Heart left ventricle (tissue), 16 donors: ENCODE results near the gene PLXNA1. TPM values are rescaled to one million over a fixed set of nuclear protein-coding genes. Genes with fewer than 3 reads are reported as not detected.

ENCODE experiments used
- ATAC-seq, 4 donors: fragments of 200-7000 bp; cut with Tn5 transposase; one replicate each; pipeline ENCODE4 v1.9.1; 2020 to 2022; ENCODE audit warnings: moderate library complexity in 4 of 4, mild to moderate bottlenecking in 3 of 4, moderate number of reproducible peaks in 1 of 4
- DNase-seq, 5 donors: peaks; one replicate each; pipeline ENCODE4 v3.0.0-alpha.2; 2020
- H3K27ac ChIP-seq, 12 donors: fragments of 200-600 bp; sonication (generic) in 4 of 12; one replicate each; pipeline versions ENCODE4 v1.5.0 to v1.8.0; 2016 to 2022; ENCODE audit warnings: mild to moderate bottlenecking in 2 of 12
- H3K27me3 ChIP-seq, 9 donors: fragments of 200-600 bp; sonication (generic) in 2 of 9; one replicate each; pipeline versions ENCODE4 v1.5.1 to v1.8.0; 2016 to 2022; ENCODE audit warnings: mild to moderate bottlenecking in 3 of 9
- H3K36me3 ChIP-seq, 9 donors: fragments of 200-600 bp; sonication (generic) in 2 of 9; one replicate each; pipeline versions ENCODE4 v1.5.0 to v1.8.0; 2018 to 2022; ENCODE audit warnings: mild to moderate bottlenecking in 2 of 9
- H3K4me1 ChIP-seq, 12 donors: fragments of 200-600 bp; sonication (generic) in 4 of 12; one replicate each; pipeline versions ENCODE4 v1.5.0 to v1.8.0; 2016 to 2022; ENCODE audit warnings: mild to moderate bottlenecking in 3 of 12
- H3K4me3 ChIP-seq, 12 donors: fragments of 200-600 bp; sonication (generic) in 4 of 12; one replicate each; pipeline versions ENCODE4 v1.5.0 to v1.8.0; 2017 to 2022; ENCODE audit warnings: mild to moderate bottlenecking in 9 of 12, moderate library complexity in 4 of 12
- H3K9me3 ChIP-seq, 12 donors: fragments of 200-600 bp; sonication (generic) in 4 of 12; one replicate each; pipeline versions ENCODE4 v1.5.0 to v1.8.0; 2016 to 2022; ENCODE audit warnings: mild to moderate bottlenecking in 1 of 12
- CTCF ChIP-seq, 12 donors: fragments of 200-600 bp; sonication (generic) in 4 of 12; IDR thresholded peaks; one replicate each; pipeline versions ENCODE4 v1.5.0 to v1.8.0; 2018 to 2022; ENCODE audit warnings: antibody characterized with exemption in 12 of 12, mild to moderate bottlenecking in 5 of 12
- POLR2A ChIP-seq, 2 donors: fragments of 450-650 bp; IDR thresholded peaks; one replicate each; pipeline ENCODE4 v1.6.1; 2017; ENCODE audit warnings: antibody characterized with exemption in 2 of 2, mild to moderate bottlenecking in 2 of 2, moderate library complexity in 2 of 2
- WGBS, 4 donors: extraction: QIAGEN DNeasy Blood & Tissue Kit in 2 of 4; methylation state at CpG; one replicate each; pipeline versions ENCODE4 v1.1.5 to v1.1.7; 2013 to 2018; 5-methylcytosine and 5-hydroxymethylcytosine counted together
- intact Hi-C, 10 donors: fragments of 100-400 bp; cut with DNase I; formaldehyde crosslinking; loops; one replicate each; pipeline versions ENCODE4 v1.11.1 to v1.14.2; 2022
- polyA plus RNA-seq, 2 donors: library from polyadenylated mRNA; stranded (reverse); fragments of 200-250 nt; gene quantifications; one replicate each; pipeline ENCODE4 v1.2.3, GENCODE V29; 2013
- total RNA-seq, 9 donors: library from RNA; depleted of rRNA in 2 of 9; stranded (reverse); fragments of >200 nt in 2 of 9; fragmentation: NEBNext Ultra II Directional in 3 of 9; extraction: Animal tissue kit (Norgen Biotek cat#: 25700) in 3 of 9; gene quantifications; one replicate each; pipeline versions ENCODE4 v1.1.0 to v1.2.4, GENCODE V29; 2016 to 2023
- donor health status: ischemic (EF 13 %, LVEDD 7.1; RV severe dilation, severe dysfunction).
- donor health status: healthy with polysubstance abuse.
- donor health status: DM: no; HTN: yes; CAD: no.
- donor health status: DM: no; HTN: no; CAD: no.
- donor health status: ischemic (EF 25% LVEDD 6.9; RV normal size, moderate dysfunction).
- donor health status: ischemic (EF 25% LVEDD 5.7; RV mildly dilated, moderate dysfunction).
- donor health status: healthy.
- donor health status: DM: yes; HTN: yes; CAD: no.
- donor health status: ischemic (EF 35%, LVEDD 5.7; RV mildly dilated, moderate dysfunction).
- donor health status: nonischemic (EF 11% LVEDD 7.7; RV severe dilation, severe dysfunction).
- donor health status: DM: yes; HTN: yes; CAD: no.
- donor health status: PGD.
- donor health status: ischemic (EF 29% LVEDD 5.4; RV normal size, mild dysfunction).
- donor health status: nonischemic (EF 23%, LVEDD 6.1; RV moderate dilation, normal function).

PLXNA1 gene
- total and polyA plus RNA-seq, 11 donors, result 14.6 to 38.8 (median 29.6) TPM

GRCh38 chr3:126935756-126936509, 47.0 kb upstream of the PLXNA1 start:
- no peak overlapping the region for H3K27ac ChIP-seq
- WGBS, 4 donors, result 89 to 97% (median 92%) methylated on average over 4 of the region's 4 CpGs
- H3K27me3 ChIP-seq, result peaks cover 0 to 7% (median 0%) of the 10 kb centered on the region in 9 donors
- H3K4me1 ChIP-seq, result peaks cover 0 to 59% (median 36%) of the 10 kb centered on the region in 12 donors
- no peak overlapping the region for H3K4me3 ChIP-seq
- no peaks in the 10 kb centered on the region for H3K36me3 ChIP-seq
- ATAC-seq (no peak), DNase-seq (peak in 1 of 5 donors; percentile 1)
- intact Hi-C loops, result no loop called here
- no peaks in the 10 kb centered on the region for H3K9me3 ChIP-seq
- TF ChIP-seq CTCF (IDR thresholded peaks at IDR 0.05), result no peak
- no peak for TF ChIP-seq POLR2A (IDR thresholded peaks at IDR 0.05)

GRCh38 chr3:126936853-126937425, 46.0 kb upstream of the PLXNA1 start:
- H3K36me3 ChIP-seq, result no peaks in the 10 kb centered on the region
- H3K9me3 ChIP-seq, result no peaks in the 10 kb centered on the region
- no peak overlapping the region for H3K27ac ChIP-seq
- DNase-seq, result peak in 1 of 5 donors; percentile 23
- TF ChIP-seq CTCF (IDR thresholded peaks at IDR 0.05) (no peak), POLR2A (IDR thresholded peaks at IDR 0.05) (no peak)
- H3K4me1 ChIP-seq, result peaks cover 0 to 56% (median 35%) of the 10 kb centered on the region in 12 donors
- no peak for ATAC-seq
- intact Hi-C loops, result no loop called here
- no peak overlapping the region for H3K4me3 ChIP-seq
- 75 to 79% (median 76%) methylated on average over 6 of the region's 6 CpGs for WGBS, 4 donors
- peaks cover 0 to 7% (median 0%) of the 10 kb centered on the region in 9 donors for H3K27me3 ChIP-seq

GRCh38 chr3:126937533-126937932, 45.4 kb upstream of the PLXNA1 start:
- H3K9me3 ChIP-seq, result no peaks in the 10 kb centered on the region
- H3K27me3 ChIP-seq, result peaks cover 0 to 5% (median 0%) of the 10 kb centered on the region in 9 donors
- no peak for DNase-seq
- intact Hi-C loops, result no loop called here
- no peak for TF ChIP-seq CTCF (IDR thresholded peaks at IDR 0.05)
- TF ChIP-seq POLR2A (IDR thresholded peaks at IDR 0.05), result no peak
- peaks cover 0 to 50% (median 29%) of the 10 kb centered on the region in 12 donors for H3K4me1 ChIP-seq
- H3K4me3 ChIP-seq, result no peak overlapping the region
- 95 to 100% (median 95%) methylated on average over 2 of the region's 2 CpGs for WGBS, 4 donors
- ATAC-seq, result peak in 1 of 4 donors; percentile 22
- no peak overlapping the region for H3K27ac ChIP-seq
- no peaks in the 10 kb centered on the region for H3K36me3 ChIP-seq

DNA sequence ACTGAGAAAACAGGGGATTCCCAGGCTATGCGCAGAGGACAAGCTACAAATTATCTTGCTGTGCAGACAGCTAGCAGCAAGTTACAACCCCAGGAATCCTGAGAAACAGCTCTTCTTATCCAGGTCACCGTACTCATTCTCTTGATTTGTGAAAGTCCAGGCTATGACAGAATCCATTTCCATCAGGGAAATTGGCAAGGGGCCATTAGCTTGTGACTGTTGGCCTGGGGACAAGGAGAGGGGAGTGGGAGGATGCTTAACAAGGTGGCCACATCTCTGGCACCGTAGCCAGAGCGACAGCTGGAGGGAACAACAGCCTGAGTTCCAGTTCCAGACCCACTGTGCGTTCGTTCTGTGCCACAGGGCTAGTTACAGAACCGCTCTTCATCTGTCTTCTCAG, 44.9 kb upstream of the PLXNA1 start:
- ATAC-seq, result peak; percentile 29 to 58 (median 44)
- intact Hi-C loops, result no loop called here
- Histone ChIP-seq H3K27ac (peak overlapping the region in 3 of 12 donors; percentile 16 to 26 (median 23)), H3K4me3 (no peak overlapping the region), H3K36me3 (no peaks in the 10 kb centered on the region), H3K27me3 (peaks cover 0 to 4% (median 0%) of the 10 kb centered on the region in 9 donors), H3K9me3 (no peaks in the 10 kb centered on the region), H3K4me1 (peaks cover 0 to 46% (median 25%) of the 10 kb centered on the region in 12 donors)
- peak in 3 of 5 donors; percentile 36 to 63 (median 56) for DNase-seq
- no peak for TF ChIP-seq CTCF (IDR thresholded peaks at IDR 0.05)
- TF ChIP-seq POLR2A (IDR thresholded peaks at IDR 0.05), result no peak
- WGBS, 4 donors, result 25 to 38% (median 28%) methylated on average over 6 to 7 of the region's 7 CpGs
